Activated T-helper 2 cell treated with anti-CD3 and anti-CD28 coated beads, Interferon-gamma antibody, Interleukin-2, Interleukin-4, amounts not matched to agents 10 μg/mL and 5 μg/mL and 100 μg/mL, durations not matched to agents 14 hours and 24 hours and 36 hours (primary cell): ENCODE results near the gene RFNG. TPM values are rescaled to one million over a fixed set of nuclear protein-coding genes. Genes with fewer than 3 reads are reported as not detected.
"Not testable (repeated sequence)": the region's sequence is repeated elsewhere in the genome, so short reads cannot be mapped to it uniquely, and the experiment has no call there.

ENCODE experiments used
- DNase-seq: peaks from one replicate; pipeline ENCODE4 v3.0.0; 2021; ENCODE audit warnings: low spot score
- H3K27ac Mint-ChIP-seq: one replicate; pipeline ENCODE4 v1.8.0; 2021; ENCODE audit warnings: mixed read lengths
- H3K27me3 Mint-ChIP-seq: one replicate; pipeline ENCODE4 v1.8.0; 2021; ENCODE audit warnings: low read depth, mixed read lengths
- H3K36me3 Mint-ChIP-seq: one replicate; pipeline ENCODE4 v1.8.0; 2021; ENCODE audit warnings: low read depth, mixed read lengths
- H3K4me1 Mint-ChIP-seq: one replicate; pipeline ENCODE4 v1.8.0; 2021; ENCODE audit warnings: low read depth, mixed read lengths
- H3K4me3 Mint-ChIP-seq: one replicate; pipeline ENCODE4 v1.8.0; 2021; ENCODE audit warnings: low read depth, mild to moderate bottlenecking, moderate library complexity, mixed read lengths
- H3K9me3 Mint-ChIP-seq: one replicate; pipeline ENCODE4 v1.8.0; 2021; ENCODE audit warnings: mixed read lengths
- intact Hi-C: fragments of 100-400 bp; cut with micrococcal nuclease; formaldehyde crosslinking; loops from one replicate; pipeline ENCODE4 v1.15.1; 2023
- total RNA-seq: library from RNA; stranded (reverse); gene quantifications from 2 replicates; pipeline ENCODE4 v1.2.3, GENCODE V29; 2022

Gene RFNG
- total RNA-seq, 1 donor from 2014 or later, result 21.8 TPM

DNA sequence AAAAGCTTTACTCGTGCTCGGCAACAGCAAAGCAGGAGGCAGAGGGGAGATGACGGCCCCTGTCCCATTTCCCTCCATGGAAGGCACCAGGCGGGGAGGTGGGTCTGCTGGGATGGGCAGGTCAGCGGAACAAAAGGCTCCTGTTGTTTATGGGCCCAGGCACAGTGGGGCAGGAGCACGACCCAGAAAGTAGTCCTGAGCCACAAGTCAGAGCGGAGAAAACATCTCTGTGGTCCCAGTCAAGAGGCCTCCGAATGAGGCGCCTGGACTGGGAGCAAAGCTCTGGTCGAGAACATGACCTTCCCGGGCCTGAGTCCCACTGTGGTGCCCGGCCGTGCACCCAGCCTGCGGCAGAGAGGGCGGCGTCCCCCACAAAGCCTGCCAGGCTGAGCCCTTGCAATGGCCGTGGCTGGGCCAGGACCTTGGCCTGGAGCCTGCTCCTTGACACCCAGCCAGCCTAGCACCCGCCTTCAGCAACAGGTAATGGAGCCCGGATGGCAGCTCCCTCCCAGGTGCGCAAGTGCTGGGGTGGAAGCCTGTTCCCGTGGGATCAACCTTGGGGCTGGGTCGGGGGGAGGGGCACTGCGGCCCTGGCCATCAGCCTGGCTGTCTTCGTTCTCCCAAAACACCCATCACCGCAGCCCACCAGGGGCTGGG, 3.6 kb downstream of the RFNG start:
- no peak for DNase-seq
- no peaks in the 10 kb centered on the region for H3K9me3 Mint-ChIP-seq
- H3K36me3 Mint-ChIP-seq, result peaks cover 5% of the 10 kb centered on the region
- H3K4me1 Mint-ChIP-seq, result peaks cover 7% of the 10 kb centered on the region
- no peaks in the 10 kb centered on the region for H3K27me3 Mint-ChIP-seq
- no peak overlapping the region for H3K4me3 Mint-ChIP-seq
- no peak overlapping the region for H3K27ac Mint-ChIP-seq
- intact Hi-C loops, result no loop called here

- H3K36me3 Mint-ChIP-seq, result peaks cover 5% of the 10 kb centered on the region
- H3K4me1 Mint-ChIP-seq, result peaks cover 7% of the 10 kb centered on the region
- H3K9me3 Mint-ChIP-seq, result no peaks in the 10 kb centered on the region
- no peak overlapping the region for H3K4me3 Mint-ChIP-seq
- H3K27me3 Mint-ChIP-seq, result no peaks in the 10 kb centered on the region
- intact Hi-C loops, result no loop called here
- no peak overlapping the region for H3K27ac Mint-ChIP-seq
- no peak for DNase-seq
Measured at GRCh38 chr17:82047379-82047778, 4.2 kb downstream of the RFNG start.

GRCh38 chr17:82046903-82047302, 4.7 kb downstream of the RFNG start:
- Mint-ChIP-seq H3K36me3 (peaks cover 5% of the 10 kb centered on the region), H3K4me1 (peaks cover 7% of the 10 kb centered on the region)
- intact Hi-C loops, result no loop called here

GRCh38 chr17:82045936-82046484, 5.6 kb downstream of the RFNG start:
- intact Hi-C loops, result no loop called here
- no peak for DNase-seq
- H3K4me1 Mint-ChIP-seq, result peaks cover 7% of the 10 kb centered on the region
- no peaks in the 10 kb centered on the region for H3K27me3 Mint-ChIP-seq
- H3K4me3 Mint-ChIP-seq, result no peak overlapping the region
- no peak overlapping the region for H3K27ac Mint-ChIP-seq
- H3K36me3 Mint-ChIP-seq, result peaks cover 5% of the 10 kb centered on the region
- H3K9me3 Mint-ChIP-seq, result no peaks in the 10 kb centered on the region

More at GRCh38 chr17:82046903-82047302, 4.7 kb downstream of the RFNG start:
- H3K9me3 Mint-ChIP-seq, result no peaks in the 10 kb centered on the region
- H3K4me3 Mint-ChIP-seq, result peak overlapping the region; percentile 17
- H3K27me3 Mint-ChIP-seq, result no peaks in the 10 kb centered on the region
- H3K27ac Mint-ChIP-seq, result no peak overlapping the region
- DNase-seq, result no peak

DNA sequence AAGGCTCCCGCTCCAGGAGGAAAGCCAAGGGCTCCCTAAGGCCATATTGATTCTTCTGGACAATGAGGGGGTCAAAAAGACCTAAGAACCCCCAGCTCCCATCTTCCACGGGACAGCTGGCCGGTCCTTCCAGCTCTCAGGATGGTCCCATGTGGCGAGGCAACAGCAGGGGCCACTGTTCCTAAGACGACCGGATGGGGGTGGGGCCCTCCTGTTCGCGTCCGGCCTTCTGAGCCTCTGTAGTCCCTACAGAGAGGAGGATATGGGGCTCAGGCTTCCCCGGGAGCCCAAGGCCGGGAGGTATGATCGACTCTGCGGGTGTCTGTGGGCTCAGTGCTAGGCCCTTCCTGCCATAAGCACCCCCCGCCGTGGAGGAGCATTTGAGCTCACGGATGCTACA, 8.1 kb downstream of the RFNG start:
- Mint-ChIP-seq H3K36me3 (no peaks in the 10 kb centered on the region), H3K4me1 (peaks cover 7% of the 10 kb centered on the region), H3K9me3 (no peaks in the 10 kb centered on the region), H3K27ac (no peak overlapping the region), H3K4me3 (no peak overlapping the region), H3K27me3 (no peaks in the 10 kb centered on the region)
- intact Hi-C loops, result no loop called here
- DNase-seq, result no peak

- no peak for DNase-seq
- no peaks in the 10 kb centered on the region for H3K36me3 Mint-ChIP-seq
- no peak overlapping the region for H3K4me3 Mint-ChIP-seq
- intact Hi-C loops, result no loop called here
- H3K27ac Mint-ChIP-seq, result no peak overlapping the region
- no peaks in the 10 kb centered on the region for H3K27me3 Mint-ChIP-seq
- H3K4me1 Mint-ChIP-seq, result peaks cover 11% of the 10 kb centered on the region
- H3K9me3 Mint-ChIP-seq, result no peaks in the 10 kb centered on the region
Measured at GRCh38 chr17:82042649-82043048, 9.0 kb downstream of the RFNG start.

DNA sequence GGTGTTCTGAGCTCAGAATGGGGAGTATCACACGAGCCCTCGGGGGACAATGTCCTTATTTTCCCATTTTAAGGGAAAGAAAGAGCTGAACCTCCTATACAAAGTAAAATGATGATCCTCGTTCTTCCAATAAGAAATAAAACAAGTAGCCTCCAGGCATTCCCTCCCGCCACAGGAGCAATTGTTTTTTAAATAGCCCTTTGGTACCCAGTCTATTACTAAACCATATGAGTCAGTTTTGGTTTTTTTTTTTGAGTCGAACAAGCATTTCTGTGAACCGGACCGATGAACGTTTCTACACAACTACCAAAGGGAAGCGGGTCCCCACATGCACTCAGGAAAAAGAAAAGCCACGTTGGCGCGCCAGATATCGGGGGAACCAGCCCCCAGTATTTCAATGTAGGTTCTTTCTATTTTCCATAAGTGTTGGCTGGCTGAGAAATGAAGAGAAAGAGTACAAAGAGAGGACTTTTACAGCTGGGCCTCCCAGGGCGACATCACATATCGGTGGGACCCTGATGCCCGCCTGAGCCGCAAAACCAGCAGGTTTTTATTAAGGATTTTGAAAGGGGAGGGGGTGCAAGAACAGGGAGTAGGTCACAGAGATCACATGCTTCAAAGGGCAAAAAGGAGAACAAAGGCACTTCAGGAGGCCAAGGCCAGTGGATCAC, 10.3 kb downstream of the RFNG start:
- H3K27me3 Mint-ChIP-seq, result no peaks in the 10 kb centered on the region
- H3K27ac Mint-ChIP-seq, result no peak overlapping the region
- H3K36me3 Mint-ChIP-seq, result peaks cover under 1% of the 10 kb centered on the region
- H3K4me3 Mint-ChIP-seq, result no peak overlapping the region
- peaks cover 8% of the 10 kb centered on the region for H3K4me1 Mint-ChIP-seq
- H3K9me3 Mint-ChIP-seq, result no peaks in the 10 kb centered on the region
- DNase-seq, result no peak
- intact Hi-C loops, result no loop called here

DNA sequence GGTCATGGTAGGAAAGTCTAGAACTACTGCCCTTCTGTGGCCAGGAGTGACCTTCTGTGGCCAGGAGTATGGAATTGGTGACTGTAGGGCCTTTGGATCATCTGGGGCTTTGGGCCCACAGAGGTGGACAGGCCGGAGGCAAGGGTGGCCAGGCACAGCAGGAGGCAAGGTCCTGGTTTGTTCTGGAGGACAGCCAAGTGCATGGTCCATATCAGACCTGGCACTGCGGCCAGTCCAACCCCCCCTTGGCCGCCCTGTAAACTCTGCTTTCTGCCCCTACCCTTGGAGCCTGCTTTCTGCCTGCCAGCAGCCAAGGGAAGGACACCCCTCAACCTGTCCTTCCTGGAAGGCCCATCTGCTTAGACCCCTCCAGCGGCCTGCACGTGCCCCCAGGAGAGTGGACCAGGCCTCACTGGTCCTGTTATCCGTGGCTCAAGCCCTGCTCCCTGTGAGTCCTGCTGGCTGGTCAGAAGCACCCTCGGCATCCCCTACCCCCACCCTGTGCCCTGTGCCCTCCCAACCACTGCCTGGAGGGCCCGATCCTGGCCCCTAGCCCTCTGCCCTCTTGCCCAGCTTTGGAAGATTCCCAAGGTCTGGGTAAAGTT, 11.8 kb downstream of the RFNG start:
- no peak overlapping the region for H3K27ac Mint-ChIP-seq
- peaks cover 11% of the 10 kb centered on the region for H3K4me1 Mint-ChIP-seq
- DNase-seq, result no peak
- no peak overlapping the region for H3K4me3 Mint-ChIP-seq
- no peaks in the 10 kb centered on the region for H3K27me3 Mint-ChIP-seq
- H3K36me3 Mint-ChIP-seq, result peaks cover 13% of the 10 kb centered on the region
- H3K9me3 Mint-ChIP-seq, result no peaks in the 10 kb centered on the region
- intact Hi-C loops, result loop anchor here (10.0 kb wide), 1 partner anchor 375 kb away; the partner anchor contains the start of genes HEXD and OGFOD3

GRCh38 chr17:82038796-82039409, 12.7 kb downstream of the RFNG start:
- H3K9me3 Mint-ChIP-seq, H3K27me3 Mint-ChIP-seq, DNase-seq, H3K27ac Mint-ChIP-seq: not testable (repeated sequence)
- peaks cover 18% of the 10 kb centered on the region for H3K36me3 Mint-ChIP-seq
- H3K4me1 Mint-ChIP-seq, result peaks cover 11% of the 10 kb centered on the region
- intact Hi-C loops, result loop anchor here (10.0 kb wide), 1 partner anchor 376 kb away; the partner anchor contains the start of genes HEXD and OGFOD3
- peak overlapping the region; percentile 9 for H3K4me3 Mint-ChIP-seq

DNA sequence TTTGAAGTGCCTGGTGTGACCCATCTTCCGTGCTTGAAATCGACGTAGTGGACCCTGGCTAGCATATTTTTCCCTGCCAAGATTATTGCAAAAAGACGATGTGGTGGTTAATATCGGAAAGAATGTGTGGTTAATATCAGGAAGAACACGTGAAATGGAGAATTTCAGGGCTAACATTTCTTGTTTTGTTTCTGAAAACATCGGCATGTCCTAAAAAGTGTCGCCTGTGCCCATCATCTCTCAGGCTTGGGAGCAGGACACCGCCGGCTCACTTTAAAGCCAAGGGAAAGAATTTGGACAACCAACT, 13.8 kb downstream of the RFNG start:
- intact Hi-C loops, result loop anchor here (1.0 to 10.0 kb wide), 2 partner anchors 15 to 377 kb away; partner anchors contain the start of genes HEXD, LRRC45 and OGFOD3
- H3K4me3 Mint-ChIP-seq, result peak overlapping the region; percentile 74
- H3K9me3 Mint-ChIP-seq, result no peaks in the 10 kb centered on the region
- H3K4me1 Mint-ChIP-seq, result peaks cover 12% of the 10 kb centered on the region
- H3K27ac Mint-ChIP-seq, result peak overlapping the region; percentile 87
- DNase-seq, result no peak
- H3K36me3 Mint-ChIP-seq, result peaks cover 18% of the 10 kb centered on the region
- no peaks in the 10 kb centered on the region for H3K27me3 Mint-ChIP-seq

GRCh38 chr17:82037092-82037888, 14.3 kb downstream of the RFNG start, which contains the start of gene DCXR:
TSS of gene DCXR (minus strand) at chr17:82037697. CDS start at chr17:82037682, 15 bp downstream.
- H3K27ac Mint-ChIP-seq, result peak within 1 kb of the TSS; percentile 87
- peaks cover 13% of the 10 kb centered on the region for H3K4me1 Mint-ChIP-seq
- peaks cover 18% of the 10 kb centered on the region for H3K36me3 Mint-ChIP-seq
- H3K27me3 Mint-ChIP-seq, result no peaks in the 10 kb centered on the region
- peak within 1 kb of the TSS; percentile 75 for H3K4me3 Mint-ChIP-seq
- intact Hi-C loops, result loop anchor here (1.0 to 10.0 kb wide), 2 partner anchors 14 to 378 kb away; partner anchors contain the start of genes HEXD, LRRC45 and OGFOD3
- H3K9me3 Mint-ChIP-seq, result no peaks in the 10 kb centered on the region
- DNase-seq, result peak; percentile 97

- intact Hi-C loops, result loop anchor here (1.0 to 10.0 kb wide), 2 partner anchors 13 to 378 kb away; partner anchors contain the start of genes HEXD, LRRC45 and OGFOD3
- H3K4me1 Mint-ChIP-seq, result peaks cover 13% of the 10 kb centered on the region
Measured at GRCh38 chr17:82036634-82037091, 14.9 kb downstream of the RFNG start.

More at GRCh38 chr17:82036634-82037091, 14.9 kb downstream of the RFNG start:
- Mint-ChIP-seq H3K36me3 (peaks cover 18% of the 10 kb centered on the region), H3K9me3 (no peaks in the 10 kb centered on the region), H3K27ac (no peak overlapping the region), H3K27me3 (no peaks in the 10 kb centered on the region), H3K4me3 (peak overlapping the region; percentile 75)
- no peak for DNase-seq
